Suppressor macrophage treated with lipopolysaccharide for 4 hours (primary cell): ENCODE measurements around the gene SLC26A9.

Experiments
- DNase-seq: peaks from one replicate; pipeline ENCODE4 v3.0.0-alpha.2; 2020

SLC26A9 gene

DNA sequence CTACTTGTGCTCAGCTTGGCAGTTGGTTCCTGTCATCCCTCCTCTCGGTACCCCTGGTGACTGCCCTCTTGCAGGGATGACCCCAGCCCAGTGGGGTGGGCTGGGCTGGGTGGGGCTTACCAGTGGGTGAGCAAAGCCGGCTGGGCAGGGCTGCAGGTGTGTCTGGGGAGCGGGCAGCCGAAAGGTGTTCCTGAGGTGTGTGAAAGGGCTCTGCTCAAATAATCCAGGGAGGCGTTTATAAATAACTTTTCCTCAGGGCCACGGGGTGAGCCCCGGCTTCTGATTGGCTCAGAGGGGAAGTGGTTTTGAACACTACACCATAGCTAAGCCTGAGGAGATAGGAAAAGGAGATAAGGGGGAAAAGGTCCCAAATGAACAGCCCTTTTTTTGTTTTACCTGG lies at the start of gene SLC26A9:
Gene SLC26A9 (minus strand): TSS at position 212 of the 400 bp plus-strand sequence. CDS start 7,636 bp downstream, outside the sequence.
- no peak for DNase-seq

DNA sequence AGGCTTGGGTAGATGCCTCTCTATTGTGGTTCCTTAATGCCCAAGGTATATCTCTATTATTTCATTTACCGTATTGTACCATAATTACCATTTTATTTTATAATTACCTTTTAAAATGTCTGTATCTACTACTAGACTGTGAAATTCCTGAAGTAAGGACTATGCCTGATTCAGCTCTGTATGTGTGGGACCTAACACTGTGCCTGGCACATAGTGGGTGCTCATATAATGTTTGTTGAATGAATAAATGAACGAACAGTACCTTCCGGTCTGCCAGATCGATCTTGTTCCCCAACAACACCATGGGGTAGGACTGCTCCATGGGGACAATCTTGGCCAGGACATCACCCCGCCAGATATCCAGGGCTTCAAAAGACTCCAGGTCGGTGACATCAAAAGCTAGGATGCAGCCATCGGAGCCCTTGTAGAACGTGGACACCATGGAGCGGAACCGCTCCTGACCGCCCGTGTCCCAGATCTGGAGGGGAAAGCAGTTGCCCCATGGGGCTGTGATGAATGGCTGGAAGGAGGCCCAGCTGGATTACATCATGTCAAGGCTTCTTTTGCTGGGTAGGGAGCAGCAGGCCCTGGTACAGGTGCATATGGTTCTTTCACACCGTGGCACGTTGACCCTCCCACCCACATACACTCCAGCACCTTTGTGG lies 49.1 kb upstream of the SLC26A9 start:
- DNase-seq: no peak

GRCh38 chr1:205991237-205991636 lies 48.0 kb upstream of the SLC26A9 start:
- DNase-seq: no peak

DNA sequence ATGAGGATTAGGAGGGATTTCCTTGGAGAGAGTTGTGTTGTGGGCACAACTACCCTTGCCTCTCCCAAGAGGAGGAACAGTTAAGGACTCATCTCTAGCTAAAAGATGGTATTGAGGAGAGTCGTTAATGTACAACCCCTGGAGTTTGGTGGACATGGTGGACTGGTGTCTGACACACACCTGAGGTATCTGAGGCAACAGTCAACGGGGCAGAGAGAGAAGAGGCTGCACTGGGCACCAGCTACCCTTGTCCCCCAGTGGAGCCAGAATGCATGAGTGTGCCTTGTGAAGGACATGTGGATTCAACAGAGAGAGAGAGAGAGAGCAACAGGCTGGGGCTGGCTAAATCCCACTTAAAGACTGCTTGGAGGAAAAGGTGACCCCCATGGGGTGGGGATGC lies 47.0 kb upstream of the SLC26A9 start:
- no peak for DNase-seq

GRCh38 chr1:205989786-205990185 lies 46.5 kb upstream of the SLC26A9 start:
- no peak for DNase-seq

GRCh38 chr1:205988585-205988995 lies 45.3 kb upstream of the SLC26A9 start:
- no peak for DNase-seq

GRCh38 chr1:205986861-205987260 lies 43.6 kb upstream of the SLC26A9 start:
- DNase-seq: no peak

DNA sequence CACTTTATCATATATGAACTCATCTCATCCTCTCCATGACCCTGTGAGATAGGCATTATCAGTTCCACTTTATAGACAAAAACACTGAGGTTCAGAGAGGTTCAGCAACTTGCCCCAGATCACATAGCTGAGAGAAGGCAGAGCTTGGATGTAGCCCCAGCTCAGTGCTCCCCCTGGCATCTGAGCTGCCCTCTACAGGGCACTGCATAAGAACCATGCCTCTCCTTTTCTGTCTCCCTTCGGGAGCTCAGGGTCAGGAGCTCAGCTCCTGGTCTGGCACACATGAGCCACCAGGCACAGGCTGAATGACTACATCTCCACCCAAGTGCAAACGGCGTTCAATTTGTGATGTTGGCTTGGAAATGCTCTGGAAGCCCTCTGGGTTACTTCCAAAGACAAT lies 43.0 kb upstream of the SLC26A9 start:
- DNase-seq: no peak

GRCh38 chr1:205985330-205986005 lies 42.2 kb upstream of the SLC26A9 start:
- no peak for DNase-seq

DNA sequence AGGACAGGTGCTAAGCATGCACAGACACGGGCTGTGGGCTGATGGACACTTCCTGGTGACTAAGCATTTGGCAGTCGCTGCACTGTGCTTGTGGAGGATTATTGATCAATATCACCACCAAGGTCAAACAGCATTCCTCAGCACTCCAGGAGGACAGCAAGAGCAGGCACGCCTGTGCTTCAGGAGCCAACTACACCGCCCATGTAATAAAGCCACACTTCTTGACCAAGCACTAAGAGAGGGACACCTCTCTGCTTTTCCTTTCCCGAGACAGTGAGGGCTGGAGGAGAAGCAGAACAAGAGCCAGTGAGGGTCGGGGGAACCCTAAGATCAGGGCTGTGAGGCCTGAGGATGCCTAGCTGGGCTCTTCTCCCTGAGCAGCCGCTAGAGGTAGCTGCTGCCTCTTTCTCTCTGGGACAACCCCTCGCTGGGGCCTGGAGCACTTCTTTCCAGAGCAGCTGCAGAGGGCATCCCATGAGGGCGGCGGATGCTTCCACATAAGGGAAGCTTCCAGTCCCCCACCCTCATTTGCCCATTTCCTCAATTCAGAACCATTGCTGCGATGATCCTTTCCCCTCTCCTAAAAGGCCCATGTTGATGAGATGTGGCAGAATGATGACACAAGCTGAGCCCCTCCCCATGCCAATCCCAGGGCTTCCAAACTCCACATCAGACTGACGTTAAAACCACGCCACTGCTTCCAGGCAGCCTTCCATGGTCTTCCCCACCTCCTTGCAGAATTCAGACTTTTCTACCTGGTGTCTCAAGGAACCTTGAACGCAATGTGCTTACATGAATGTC lies 40.9 kb upstream of the SLC26A9 start:
- DNase-seq: peak; percentile 72

GRCh38 chr1:205981257-205981656 lies 38.0 kb upstream of the SLC26A9 start:
- DNase-seq: no peak

DNA sequence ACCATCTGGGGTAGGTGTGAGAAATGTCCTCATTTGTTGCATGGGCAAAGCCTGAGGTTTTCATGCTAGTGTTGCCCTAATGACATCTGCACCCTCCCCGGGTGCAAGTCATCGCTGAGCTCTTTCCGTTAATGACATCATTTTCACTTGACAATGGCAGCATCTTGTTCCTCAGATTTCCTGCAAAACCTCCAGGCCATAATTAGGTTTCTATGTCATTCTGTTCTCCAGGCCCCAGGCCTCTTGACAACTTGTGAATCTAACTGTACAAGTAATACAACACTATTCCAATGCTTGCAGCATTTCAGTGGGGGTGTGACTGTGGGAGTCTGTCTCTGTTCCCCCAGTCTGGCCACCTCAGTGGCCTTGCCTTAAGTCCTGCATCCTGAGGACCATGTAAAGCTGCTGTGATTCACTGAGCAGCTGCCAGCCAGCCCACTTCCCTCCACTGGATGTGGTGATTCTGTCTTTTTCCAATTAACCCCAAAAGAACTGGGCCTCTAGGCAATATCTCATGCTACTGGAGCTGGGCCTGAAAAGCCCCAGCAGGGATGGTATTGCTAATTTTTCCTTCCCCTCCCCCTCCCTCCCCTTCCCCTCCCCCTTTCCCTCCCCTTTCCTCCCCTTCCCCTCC lies 37.1 kb upstream of the SLC26A9 start:
- DNase-seq: peak; percentile 56

DNA sequence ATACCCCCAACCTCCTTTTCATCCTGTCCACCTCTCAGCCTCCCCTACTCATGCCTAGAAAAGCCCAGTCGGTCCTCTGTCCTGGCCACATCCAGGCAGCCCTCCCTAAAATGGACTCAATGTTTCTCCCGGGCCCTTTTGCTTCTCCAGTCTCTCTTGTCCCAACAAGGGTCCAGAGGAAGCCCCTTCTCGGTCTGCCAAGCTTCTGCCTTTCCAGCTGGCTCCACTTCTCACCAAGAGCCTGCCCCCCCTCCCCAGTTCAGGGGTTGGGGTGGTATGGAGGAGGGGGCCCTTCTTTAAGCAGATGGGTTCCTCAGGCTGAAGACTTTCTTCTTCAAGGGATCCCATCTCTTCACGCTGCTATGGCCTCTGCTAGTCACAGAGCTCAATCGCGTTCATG lies 36.0 kb upstream of the SLC26A9 start:
- no peak for DNase-seq

DNA sequence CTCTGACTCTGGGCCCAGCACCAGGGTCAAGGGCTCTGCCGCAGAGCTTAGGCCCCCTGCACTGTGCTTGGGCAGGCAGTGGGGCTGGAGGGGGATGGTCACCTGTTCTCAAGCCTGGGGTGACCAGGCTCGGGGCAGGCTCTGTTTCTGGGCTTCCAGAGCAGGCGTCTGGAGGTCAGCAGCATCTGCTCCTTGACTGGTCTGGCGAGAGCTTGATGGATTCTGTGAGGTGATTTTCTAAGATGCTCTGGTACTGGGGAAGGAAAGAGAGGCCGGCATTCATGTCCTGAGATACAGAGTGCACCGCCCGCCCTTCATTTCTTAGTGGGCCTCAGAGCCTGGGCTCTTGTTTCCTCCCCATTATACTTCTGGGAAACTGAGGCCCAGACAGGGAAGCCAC lies 35.4 kb upstream of the SLC26A9 start:
- no peak for DNase-seq

GRCh38 chr1:205977402-205978014 lies 34.3 kb upstream of the SLC26A9 start:
- peak; percentile 86 for DNase-seq

DNA sequence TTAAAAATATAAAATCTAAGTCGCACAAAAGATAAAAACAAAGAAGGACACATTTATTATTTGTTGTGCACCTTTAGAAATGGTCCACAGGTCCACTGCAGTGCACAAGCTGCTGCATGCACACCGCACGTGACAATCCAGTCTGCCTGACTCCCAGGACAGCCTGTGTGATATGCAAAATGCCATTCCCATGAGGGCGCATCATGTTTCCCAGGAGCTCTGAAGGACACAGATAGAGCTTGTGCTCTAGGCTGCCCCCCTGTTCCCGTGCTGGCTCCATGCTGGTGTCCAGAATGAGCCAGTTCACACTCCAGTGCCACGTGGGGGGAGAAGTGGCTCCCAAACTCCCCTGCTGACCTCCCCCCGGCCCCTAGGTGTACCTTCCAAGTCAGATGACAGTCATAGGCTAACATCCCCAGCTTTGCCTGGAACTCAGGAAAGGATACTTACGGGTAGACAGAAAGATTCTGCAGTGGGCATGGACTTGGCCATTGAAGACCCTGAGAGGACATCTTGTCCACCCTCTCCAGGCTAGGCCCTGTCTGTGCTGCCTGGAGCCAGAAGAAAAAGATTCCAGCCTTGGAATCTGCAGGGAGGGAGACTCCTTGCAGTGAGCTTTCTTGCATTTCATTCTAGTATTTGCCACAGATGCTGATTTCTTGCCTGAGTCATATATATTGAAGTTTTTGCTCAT lies 33.6 kb upstream of the SLC26A9 start:
- DNase-seq: no peak

DNA sequence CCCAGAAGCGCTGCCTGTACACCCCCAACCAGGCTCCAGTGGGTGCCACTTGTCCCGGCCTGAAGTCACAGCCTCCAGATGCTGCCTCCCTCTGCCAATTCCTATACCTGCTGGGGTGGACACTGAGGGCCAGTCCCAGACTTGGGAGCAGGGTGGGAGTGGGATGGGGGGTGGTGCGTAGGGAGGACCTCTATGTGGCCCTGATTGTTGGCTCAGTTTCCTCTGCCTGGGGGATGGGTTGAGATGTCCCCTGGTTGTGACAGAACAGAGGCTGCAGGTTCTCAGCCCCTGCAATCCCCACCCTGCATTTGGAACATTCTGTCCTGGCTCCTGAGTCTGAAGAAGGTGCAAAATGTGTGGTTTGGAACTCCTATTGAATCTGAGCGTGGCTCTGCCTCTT lies 32.8 kb upstream of the SLC26A9 start:
- no peak for DNase-seq

DNA sequence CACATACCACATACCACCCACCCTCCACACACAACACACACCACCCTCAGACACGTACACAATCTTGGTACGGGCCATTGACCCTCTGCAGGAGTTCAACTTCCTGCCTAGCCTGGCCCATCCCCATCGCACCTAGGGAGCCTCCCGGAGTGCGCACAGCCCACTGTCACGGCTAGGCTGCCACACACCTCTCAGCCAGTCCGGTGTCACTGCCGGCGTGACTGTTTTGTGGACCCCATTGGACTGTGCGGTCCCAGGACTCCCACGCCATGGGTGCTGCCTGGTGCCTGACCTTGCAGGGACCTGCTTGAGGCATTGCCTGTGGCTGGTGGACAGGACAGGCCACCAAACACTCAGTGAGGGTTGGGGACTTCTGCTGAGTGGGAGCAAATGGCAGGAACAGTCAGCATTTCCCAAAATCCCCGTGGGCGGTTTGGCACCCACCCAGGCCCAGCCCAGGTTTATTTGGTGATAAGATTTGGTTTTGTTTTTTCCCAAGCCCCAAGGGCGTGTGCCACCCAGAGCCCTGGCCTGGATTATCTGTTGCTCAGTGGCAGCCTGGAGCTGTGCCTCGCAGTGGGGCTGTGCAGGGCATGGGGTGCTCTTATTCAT lies 32.2 kb upstream of the SLC26A9 start:
- DNase-seq: peak; percentile 28

GRCh38 chr1:205974712-205975111 lies 31.5 kb upstream of the SLC26A9 start:
- DNase-seq: no peak

DNA sequence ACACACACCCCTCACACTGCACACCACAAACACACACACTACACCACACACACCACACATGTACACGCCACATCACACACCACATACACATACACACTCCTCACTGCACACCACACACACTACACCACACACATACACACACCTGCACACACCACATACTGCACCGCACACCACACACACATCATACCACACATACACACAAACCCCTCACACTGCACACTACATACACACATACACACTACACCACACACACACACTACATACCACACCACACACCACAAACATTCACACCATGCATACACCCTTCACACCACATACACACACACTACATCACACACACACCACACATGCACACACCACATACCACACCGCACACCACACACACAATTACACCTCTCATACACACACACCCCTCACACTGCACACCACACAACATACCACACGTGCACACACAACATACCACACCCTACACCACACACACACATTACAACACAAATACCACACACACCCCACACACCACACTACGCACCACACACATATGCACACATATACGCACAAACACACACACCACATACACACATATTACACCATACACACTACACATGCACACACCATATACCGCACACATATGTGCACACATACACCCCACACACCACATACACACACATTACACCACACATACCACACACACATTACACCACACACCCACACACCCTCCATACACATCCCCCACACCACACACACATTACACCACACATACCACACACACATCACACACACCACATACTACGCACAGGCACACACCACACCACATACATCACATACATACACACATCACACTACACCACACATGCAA lies 30.3 kb upstream of the SLC26A9 start:
- DNase-seq: no peak
